GF-D8 (cell line): ENCODE measurements around the gene GZMH.
"Not testable (repeated sequence)": the region's sequence is repeated elsewhere in the genome, so short reads cannot be mapped to it uniquely, and the experiment has no call there.

ENCODE experiments used
- DNase-seq: peaks from one replicate; lab custom pipeline; 2025; lab: John Stamatoyannopoulos, UW

GZMH gene, protein sequence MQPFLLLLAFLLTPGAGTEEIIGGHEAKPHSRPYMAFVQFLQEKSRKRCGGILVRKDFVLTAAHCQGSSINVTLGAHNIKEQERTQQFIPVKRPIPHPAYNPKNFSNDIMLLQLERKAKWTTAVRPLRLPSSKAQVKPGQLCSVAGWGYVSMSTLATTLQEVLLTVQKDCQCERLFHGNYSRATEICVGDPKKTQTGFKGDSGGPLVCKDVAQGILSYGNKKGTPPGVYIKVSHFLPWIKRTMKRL

DNA sequence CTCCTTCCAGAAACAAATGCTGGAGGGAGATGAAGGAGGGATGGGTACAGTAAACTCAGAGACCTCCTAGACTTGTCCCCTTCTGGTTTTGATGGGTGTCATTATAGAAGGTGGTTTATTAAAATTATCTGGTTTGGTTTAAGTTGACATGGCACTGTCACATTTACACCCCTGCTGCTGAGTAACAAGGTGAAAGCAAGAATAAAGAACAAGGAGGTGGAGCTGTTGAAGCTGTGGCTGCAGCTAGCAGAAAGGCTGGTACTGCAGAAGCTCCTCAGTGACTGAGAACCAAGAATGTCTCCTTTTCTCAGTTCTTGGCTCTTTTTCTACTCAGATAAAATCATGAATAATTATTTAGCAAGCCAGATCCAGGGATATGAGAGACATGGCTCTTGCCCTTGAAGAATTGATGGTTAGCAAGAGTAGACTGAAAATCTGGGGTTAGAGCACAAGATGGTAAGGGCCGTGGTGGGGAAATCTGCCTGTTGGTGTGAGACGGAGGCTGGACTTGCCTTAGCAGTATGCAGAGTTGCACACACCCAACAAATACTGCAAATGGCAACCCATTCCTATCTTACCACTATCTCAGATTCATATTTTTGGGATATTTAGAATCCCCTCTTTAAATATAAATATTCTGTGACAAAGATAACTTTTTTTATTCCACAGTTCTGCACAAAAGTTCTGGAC lies at the start of gene GZMH:
Gene GZMH, minus strand, starts transcription at position 31 of the 690 bp plus-strand sequence. CDS start 72 bp downstream, outside the sequence.
- no peak for DNase-seq

DNA sequence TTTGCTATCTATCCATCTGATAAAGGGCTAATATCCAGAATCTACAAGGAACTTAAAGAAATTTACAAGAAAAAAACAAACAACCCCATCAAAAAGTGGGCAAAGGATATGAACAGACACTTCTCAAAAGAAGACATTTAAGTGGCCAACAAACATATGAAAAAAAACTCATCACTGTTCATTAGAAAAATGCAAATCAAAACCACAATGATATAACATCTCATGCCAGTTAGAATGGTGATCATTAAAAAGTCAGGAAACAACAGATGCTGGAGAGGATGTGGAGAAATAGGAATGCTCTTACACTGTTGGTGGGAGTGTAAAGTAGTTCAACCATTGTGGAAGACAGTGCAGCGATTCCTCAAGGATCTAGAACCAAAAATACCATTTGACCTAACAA lies 38.9 kb upstream of the GZMH start:
- DNase-seq = not testable (repeated sequence)

DNA sequence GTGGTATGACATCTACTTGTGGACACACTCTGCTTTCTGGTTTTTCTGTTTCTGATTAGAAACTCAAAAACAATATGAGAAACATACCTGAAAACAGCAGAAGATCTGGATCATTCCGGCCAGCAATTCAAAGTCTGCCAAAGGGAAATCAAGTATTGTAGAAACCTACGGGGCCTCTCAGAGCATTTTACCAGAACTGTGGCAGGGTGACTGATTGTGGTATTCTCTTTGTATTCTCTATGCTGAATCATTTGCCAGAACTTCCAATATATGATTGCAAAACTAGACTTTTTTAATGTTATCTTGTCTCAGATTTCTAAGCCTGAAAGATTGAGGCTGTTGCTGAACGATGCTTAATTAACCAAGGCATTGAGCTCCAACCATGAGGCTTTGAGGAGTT lies 30.4 kb upstream of the GZMH start:
- no peak for DNase-seq

DNA sequence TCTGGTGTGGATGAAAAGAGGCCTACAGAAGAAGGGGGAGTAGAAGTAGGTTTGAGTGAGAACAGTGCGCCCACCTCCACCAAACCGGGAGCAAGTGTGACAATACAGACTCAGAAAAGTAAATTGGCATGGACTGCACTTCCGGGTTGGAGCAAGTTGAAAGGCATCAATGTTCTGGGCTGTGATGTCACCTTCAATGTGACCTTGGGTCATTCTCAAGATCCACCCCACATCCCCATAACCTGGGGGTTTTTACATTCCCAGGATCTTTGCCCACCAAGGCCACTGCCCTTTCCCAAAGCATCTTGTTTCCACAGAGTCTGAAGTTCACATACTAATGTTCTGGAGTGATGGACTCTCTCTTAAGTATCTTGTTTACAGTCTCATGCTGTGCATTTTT lies 29.8 kb upstream of the GZMH start:
- DNase-seq = no peak

DNA sequence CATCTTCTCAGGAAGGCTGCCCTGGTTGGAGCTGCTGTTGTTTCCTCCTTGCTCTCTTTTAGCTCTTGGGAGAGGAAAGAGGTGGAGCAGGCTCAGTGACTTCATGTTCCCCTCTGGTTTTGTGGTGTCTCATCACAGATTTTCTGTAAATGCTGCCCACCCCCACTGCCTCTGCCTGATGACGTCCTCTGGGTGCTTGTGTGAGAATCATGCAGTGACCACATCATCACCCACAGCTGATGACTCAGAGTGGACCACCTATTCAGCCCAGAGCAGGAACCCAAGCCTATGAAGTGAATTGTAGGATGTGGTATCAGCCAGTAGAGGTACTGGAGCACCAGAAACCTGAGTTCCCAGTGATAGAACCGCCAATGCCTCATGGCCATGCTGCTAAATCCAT lies 24.7 kb upstream of the GZMH start, which contains the start of gene GZMB:
Gene GZMB, minus strand, starts transcription at position 33 of the 400 bp plus-strand sequence. Its CDS starts 30 bp downstream, at position 3.
- no peak for DNase-seq

DNA sequence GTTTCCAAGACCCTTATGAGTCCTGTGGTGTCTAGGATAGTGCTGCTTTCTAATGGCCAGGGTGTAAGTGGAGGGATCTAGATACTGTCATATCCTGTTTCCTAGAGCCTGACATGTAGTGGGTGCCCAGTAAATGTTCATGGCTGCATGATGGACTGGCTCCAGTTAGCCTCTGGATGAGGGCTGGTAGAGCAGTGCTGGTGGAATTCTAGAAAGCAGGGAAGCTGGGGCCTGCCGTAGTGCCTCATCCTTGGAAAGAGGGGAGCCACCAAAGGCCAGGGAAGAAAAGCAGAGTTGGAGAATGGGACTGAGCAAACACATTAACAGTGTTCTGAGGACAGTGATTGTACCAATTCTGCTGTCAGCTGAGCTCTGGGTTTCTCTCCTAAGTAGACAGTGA lies 23.9 kb upstream of the GZMH start:
- no peak for DNase-seq

DNA sequence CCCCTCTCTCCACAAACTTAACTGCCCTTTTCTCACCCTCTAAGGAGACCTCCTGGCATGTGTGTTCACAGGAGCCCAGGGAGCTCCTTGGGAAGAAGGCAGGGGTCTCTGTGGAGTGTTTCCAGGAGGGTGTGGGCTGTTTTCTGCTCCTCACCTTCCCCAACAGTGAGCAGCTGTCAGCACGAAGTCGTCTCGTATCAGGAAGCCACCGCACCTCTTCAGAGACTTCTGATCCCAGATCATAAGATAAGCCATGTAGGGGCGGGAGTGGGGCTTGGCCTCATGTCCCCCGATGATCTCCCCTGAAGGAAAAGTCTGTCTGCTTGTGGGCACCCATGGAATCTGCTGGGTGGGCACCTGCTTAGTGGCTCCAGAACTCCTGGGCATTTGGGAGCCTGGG lies 23.3 kb upstream of the GZMH start:
- no peak for DNase-seq

DNA sequence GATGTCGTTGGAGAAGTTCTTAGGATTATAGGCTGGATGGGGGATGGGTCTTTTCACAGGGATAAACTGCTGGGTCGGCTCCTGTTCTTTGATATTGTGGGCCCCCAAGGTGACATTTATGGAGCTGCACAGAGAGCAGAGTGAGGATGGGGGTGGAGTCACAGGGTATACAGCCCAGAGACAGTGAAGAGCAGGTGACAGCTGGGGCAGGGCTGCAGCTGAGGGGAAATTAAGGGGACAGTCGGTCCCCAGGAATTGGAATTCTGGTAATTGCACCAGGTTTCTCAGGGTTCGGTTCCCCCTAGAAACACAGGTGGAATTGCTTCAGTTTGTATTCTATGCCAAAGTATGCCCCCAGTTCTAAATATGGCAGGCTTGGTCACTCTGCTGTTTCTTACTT lies 22.9 kb upstream of the GZMH start:
- DNase-seq = no peak

DNA sequence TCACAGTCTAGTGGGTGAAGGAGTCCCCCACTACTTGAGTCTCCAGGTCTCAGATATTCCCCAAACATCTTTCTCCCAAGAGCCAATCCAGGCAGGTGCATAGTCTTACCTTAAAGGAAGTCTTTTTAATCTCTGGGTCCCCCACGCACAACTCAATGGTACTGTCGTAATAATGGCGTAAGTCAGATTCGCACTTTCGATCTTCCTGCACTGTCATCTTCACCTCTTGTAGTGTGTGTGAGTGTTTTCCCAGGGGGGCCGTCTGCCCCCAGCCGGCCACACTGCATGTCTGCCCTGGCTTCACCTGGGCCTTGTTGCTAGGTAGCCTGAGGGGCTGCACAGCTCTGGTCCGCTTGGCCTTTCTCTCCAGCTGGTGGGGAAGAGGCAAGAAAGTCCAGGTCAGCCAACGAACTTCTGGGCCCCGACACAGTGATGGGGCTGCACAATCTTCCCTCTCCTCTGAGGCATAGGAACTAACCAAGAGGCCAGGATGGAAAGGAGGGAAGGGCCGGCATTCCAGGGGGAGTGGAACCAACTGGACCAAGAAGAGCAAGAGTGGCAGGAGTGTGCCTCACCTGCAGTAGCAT lies 22.4 kb upstream of the GZMH start:
- DNase-seq = no peak

DNA sequence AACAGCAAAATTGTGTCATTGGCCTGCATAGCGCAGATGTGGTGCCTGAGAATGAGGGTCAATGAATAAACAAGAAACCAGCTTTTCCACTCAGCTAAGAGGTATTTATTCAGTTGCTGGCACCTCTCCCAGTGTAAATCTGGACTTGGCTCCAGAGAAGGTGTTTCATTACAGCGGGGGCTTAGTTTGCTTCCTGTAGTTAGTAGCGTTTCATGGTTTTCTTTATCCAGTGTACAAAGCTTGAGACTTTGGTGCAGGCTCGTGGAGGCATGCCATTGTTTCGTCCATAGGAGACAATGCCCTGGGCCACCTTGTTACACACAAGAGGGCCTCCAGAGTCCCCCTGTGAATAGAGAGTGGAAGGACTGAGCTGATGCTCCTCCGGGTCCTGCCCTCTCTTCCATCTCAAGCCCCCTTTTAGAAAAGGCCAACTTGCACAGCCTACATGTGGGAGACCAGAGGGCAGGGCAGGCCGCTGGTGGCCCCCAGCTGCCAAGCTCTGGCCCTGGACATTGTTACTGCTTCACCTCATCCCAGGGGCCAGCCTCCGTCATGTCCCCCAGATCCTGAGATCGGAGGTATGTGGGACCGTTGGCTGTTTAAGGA lies 21.5 kb upstream of the GZMH start:
- no peak for DNase-seq

DNA sequence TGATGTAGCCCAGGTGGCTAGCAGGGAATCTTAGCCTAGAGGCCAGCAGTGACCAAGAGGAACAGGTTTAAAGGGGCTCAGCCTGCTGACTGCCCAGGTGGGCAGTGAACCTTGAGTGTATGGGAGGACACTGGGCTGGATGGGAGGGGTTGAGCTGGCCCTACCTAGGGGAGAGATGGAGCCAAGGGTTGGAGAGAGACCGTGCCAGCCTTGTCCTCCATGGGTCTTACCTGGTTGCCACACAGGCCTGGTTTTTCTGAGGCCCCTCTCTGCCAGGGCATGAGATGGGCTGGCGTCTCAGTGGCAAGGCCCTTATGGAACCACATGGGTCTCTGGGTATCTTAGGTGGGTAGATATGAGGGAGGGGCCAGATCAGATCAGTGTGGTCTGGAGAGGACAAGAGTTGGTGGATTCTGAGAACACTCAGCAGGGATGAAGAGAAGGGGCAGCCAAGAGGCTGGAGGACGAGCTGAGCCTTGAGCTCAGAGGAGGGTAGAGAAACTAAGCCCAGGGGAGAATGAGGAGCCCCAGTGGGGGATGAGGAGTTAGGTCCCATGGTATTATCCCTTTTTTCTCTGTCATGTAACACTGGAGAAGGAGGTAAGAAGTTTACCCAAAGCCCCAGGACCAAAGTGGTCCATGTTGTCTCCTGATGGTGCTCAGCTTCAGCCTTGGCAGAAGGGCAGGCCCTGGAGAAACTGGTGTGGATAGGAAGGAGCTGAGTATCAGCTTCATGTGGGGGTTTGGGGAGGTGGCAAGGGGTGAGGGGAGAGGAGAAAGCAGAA lies 20.8 kb upstream of the GZMH start:
- no peak for DNase-seq

DNA sequence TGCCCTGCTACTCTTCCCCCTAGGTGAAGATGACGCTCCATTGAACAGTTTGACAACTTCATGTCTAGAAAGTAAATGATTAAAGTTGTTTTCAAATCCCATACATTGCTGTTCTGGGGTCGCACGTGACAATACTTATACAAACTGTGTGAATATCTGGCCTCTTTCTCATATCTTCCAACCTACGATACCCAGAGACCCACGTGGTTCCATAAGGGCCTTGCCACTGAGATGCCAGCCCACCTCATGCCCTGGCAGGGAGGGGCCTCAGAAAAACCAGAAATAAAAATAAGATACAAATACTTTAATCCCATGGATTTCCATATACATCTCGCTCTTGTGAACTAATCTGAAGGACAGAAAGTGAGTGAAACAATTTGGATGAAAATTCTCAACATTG lies 20.0 kb upstream of the GZMH start:
- DNase-seq = no peak

DNA sequence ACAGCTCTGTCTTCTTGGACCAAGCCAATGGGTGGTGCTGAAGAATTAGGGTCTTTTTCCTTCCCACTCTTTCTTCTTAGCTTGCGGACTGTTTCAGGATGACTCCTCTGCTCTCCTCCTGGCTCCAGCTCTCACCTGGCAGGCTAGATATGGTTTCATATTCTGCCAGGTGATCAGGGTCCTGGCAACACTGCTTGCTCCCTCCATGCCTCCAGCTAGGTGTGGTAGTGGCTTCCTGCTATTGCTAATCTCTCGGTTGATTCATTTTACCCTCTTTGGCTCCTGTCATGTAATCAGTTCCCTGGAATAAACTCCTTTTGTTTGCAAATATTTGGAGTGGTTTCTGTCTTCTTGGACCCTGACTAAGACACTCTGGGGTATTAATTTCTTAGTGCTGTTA lies 4.3 kb upstream of the GZMH start:
- no peak for DNase-seq

DNA sequence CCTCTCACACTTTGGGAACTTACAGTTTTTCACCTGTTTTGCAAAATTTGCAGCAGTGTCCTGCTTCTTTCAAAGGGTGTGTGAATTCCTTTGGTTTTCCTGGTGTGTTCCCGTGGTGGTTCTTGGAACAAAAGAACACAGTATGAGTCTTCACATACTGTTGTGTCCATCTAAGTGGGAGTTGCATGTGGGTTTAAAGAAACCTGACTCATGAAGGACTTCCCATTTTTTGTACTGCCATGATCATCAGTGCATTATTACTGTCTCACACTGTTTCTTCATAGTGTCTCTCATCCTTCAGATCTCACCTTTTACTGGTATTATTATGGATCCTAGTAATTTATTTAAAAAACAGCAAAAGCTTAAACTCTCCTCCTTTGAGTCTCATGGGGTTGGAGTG lies 3.8 kb upstream of the GZMH start:
- DNase-seq = no peak

DNA sequence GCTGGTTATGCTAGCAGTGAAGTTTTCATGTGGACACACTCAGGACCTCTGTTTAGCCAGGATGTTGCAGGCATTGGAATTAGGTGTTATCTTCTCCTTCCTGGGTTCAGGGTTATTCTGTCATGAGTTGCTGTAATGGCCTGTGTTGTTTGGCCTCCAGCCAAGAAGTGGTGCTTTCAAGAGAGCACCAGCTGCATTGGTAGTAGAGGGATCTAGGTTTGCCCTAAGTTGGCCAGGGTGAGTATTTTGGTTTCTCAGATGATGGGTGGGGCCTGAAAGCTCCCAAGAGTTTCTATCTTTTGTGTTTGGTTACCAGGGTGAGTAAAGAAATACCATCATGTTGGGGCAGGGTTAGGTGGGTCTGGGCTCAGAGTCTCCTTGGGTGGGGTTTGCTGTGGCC lies 2.7 kb upstream of the GZMH start:
- DNase-seq = no peak

DNA sequence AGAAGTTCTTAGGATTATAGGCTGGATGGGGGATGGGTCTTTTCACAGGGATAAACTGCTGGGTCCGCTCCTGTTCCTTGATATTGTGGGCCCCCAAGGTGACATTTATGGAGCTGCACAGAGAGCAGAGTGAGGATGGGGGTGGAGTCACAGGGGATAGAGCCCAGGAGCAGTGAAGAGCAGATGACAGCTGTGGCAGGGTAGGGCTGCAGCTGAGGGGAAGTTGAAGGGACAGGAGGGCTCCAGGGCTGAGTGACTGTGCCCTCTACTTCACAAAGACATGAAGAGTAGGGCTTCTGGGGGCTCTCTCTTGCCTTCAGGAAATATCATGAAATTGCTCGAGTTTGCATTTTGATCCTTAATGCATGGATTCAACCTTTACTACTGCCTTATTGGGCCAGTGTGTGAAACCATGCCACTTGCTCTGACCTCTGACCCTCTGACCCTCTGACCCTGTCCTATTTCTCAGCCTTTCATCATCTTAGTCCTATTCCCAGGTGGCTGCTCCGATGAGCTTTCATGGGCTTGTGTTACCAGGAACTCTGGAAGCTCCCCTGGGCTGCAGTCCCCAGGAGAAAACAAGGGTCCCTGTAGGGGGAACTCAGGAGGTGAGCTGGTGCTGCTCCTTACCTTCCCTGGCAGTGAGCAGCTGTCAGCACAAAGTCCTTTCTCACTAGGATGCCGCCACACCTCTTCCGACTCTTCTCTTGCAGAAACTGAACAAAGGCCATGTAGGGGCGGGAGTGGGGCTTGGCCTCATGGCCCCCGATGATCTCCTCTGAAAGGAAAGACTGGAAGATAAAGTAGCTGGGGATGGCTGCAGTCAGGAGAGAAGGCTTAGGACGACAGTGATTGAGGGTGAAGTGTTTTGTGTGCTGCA lies 1.6 kb downstream of the GZMH start:
- no peak for DNase-seq

DNA sequence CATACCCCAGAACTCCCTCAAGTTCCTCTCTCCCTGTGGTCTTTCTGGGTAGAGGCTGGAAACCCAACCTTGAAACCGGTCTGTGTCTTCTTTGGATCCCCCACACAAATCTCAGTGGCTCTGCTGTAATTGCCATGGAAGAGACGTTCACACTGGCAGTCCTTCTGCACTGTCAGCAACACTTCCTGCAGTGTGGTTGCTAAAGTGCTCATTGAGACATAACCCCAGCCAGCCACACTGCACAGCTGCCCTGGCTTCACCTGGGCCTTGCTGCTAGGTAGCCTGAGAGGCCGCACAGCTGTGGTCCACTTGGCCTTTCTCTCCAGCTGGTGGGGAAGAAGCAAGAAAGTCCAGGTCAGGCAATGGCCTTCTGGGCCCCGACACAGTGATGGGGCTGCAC lies 2.4 kb downstream of the GZMH start:
- peak; percentile 61 for DNase-seq

DNA sequence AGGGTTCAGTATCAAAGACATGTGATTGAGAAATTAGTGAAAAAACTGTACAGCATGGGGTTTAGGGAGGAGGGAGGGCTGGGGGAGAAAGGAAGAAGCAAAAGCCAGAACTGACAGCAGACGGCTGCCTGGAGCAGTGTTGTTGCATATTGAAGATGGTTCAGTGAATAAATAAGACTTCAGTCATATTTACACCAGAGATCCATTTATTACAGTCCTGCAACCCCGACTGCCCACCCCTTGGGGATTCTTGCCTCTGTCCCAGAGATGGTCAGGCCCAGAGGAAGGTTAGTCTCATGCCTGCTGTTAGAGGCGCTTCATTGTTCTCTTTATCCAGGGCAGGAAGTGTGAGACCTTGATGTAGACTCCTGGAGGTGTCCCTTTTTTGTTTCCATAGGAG lies 3.2 kb downstream of the GZMH start:
- DNase-seq = no peak

DNA sequence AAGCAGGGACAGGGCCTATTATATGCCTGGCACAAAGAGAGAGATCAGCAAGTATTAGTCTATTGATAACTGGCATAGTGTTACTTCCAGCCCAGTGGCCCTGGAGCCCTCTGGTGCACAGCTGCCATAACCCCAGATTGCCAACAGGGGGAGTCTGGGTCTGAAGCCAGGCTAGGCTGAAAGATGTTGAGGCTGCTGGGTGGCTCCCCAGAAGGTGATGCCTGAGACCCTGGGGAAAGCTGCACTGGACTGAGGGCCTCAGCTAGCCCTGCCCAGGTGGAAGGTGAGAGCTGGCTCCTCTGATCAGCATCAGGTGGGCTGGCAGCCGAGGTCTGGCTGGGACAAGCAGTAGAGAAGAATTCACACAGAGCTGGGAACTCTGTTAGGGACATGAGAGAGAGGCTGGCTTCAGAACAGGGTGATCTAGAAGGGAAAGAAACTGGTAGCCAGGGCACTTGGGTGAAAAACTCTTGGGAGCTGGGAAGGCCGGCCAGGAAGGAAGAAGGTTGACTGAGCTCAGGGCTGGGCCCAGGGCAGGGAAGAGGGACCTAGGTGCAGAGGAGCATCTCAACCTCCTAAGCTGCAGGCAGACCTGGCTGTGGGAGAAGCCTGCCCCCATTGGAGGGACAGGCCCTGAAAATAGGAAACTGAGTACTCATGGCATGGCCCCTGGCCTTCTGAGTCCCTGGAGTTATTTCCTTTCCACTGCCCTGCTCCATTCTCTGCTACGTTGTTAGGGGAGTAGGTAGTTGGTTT lies 3.9 kb downstream of the GZMH start:
- DNase-seq = no peak

DNA sequence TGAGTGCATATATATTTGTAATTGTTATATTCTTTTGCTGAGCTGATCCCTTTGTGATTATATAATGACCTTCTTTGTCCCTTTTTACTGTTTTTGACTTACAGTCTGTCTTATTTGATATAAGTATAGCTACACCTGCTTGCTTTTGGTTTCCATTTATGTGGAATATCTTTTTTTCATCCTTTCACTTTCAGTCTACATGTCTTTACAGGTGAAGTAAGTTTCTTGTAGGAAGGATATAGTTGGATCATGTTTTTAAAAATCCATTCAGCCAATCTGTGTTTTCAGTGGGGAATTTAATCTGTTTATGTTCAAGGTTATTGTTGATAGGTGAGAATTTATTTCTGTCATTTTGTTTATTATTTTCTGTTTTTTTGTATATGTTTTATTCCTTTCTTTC lies 12.1 kb downstream of the GZMH start:
- no peak for DNase-seq
